GM18867 (cell line): Measurements from ENCODE around the gene ELANE.
"Not testable (repeated sequence)": the region's sequence is repeated elsewhere in the genome, so short reads cannot be mapped to it uniquely, and the experiment has no call there.

ENCODE experiments used
- ATAC-seq: cut with Tn5 transposase; IDR thresholded peaks from one replicate; pipeline ENCODE4 v1.9.1; 2021; ENCODE audit warnings: mild to moderate bottlenecking, moderate library complexity; ENCODE audit not compliant: unreplicated experiment

The ELANE gene

GRCh38 chr19:875265-875879, 23.3 kb downstream of the ELANE start:
- no peak for ATAC-seq

- no peak for ATAC-seq
Measured at GRCh38 chr19:876089-876488, 24.0 kb downstream of the ELANE start.

- ATAC-seq: no peak
Measured at GRCh38 chr19:876780-877314, 24.7 kb downstream of the ELANE start.

- ATAC-seq: not testable (repeated sequence)
Measured at GRCh38 chr19:877992-878660, 26.0 kb downstream of the ELANE start.

GRCh38 chr19:878751-879561, 26.9 kb downstream of the ELANE start:
- ATAC-seq: not testable (repeated sequence)

- no peak for ATAC-seq
Measured at GRCh38 chr19:879711-880438, 27.8 kb downstream of the ELANE start.

GRCh38 chr19:881385-882071, 29.4 kb downstream of the ELANE start:
- no peak for ATAC-seq

DNA sequence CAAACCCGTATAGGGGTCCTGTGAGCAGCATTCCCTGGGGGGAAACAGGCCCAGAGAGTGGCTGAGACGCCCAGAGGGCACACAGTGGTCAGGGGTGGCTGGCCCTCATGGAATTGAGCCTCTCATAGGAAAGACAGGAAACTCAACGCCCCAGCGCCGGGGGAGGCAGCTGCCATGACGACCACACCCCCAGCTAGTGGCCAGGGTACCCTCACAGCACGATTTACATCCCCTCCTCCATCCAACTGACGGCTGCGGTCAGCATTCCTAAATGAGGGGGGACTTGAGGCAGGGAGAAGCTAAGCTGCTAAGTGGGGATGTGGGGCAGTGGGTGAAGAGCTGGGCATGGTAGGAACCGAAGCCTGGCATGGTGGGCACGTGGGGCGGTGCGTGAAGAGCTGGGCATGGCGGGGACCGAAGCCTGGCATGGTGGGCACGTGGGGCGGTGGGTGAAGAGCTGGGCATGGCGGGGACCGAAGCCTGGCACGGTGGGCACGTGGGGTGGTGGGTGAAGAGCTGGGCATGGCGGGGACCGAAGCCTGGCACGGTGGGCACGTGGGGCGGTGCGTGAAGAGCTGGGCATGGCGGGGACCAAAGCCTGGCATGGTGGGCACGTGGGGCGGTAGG, 30.9 kb downstream of the ELANE start:
- no peak for ATAC-seq

DNA sequence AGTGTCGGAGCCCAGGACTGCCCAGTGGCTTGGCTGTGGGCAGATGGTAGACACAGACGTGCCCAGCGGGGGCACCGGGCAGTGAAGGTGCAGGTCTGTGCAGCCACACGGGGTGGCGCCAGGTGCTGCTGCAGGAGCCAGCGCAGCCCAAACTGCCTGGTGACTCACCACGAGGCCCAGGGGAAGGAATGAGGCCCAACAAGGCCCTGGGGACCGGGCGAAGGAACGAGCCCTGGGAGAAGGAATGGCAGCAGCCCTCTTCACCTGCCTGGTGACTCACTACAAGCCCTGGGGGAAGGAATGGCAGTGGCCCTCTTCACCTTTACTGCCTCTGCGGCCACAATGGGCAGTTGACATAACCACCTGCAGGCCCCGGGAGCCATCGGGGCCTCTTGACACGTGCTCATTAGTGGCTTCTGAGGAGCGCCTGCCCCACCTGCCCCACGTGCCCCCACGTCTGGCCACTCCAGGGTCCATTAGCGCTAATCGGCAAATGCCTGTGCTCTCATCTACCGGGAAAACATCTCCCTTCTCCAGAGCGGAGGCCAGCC, 31.6 kb downstream of the ELANE start:
- ATAC-seq: no peak

GRCh38 chr19:884420-885211, 32.5 kb downstream of the ELANE start:
- no peak for ATAC-seq

DNA sequence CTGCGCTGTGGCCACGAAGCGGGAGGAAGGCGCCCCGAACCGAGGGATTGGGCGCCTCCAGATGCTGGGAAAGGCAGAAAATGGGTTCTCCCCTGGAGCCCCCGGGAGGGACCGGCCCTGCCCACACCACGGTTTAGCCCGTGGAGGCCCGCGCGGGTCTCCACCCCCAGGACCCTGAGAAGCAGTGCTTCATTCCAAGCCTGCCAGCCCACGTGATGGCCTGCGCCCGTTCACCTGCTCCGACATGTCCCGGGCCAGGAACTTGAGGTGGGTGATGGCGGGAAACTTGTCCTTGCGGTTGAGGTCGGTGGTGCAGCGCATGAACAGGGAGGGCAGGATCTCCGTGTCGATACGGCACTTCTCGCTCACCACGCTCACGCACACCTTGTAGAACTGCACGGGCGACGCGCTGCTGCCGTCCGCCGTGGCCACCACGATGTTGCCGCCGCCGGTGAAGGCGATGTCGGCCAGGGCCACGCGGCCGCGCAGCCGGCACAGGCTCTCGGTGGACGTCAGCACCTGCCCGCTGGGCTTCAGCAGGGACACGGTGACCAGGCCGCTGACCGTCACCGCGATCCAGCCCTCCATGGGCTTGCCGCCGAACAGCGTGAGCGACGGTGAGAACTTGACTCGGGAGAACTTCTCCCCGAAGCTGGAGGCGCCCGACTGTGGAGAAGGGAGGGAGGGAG, 33.6 kb downstream of the ELANE start:
- ATAC-seq: no peak

- ATAC-seq: no peak
Measured at GRCh38 chr19:887072-887471, 35.0 kb downstream of the ELANE start.

GRCh38 chr19:887599-887998, 35.5 kb downstream of the ELANE start:
- no peak for ATAC-seq

GRCh38 chr19:888581-889385, 36.7 kb downstream of the ELANE start:
- ATAC-seq: no peak

- ATAC-seq: no peak
Measured at GRCh38 chr19:889662-890295, 37.7 kb downstream of the ELANE start.

DNA sequence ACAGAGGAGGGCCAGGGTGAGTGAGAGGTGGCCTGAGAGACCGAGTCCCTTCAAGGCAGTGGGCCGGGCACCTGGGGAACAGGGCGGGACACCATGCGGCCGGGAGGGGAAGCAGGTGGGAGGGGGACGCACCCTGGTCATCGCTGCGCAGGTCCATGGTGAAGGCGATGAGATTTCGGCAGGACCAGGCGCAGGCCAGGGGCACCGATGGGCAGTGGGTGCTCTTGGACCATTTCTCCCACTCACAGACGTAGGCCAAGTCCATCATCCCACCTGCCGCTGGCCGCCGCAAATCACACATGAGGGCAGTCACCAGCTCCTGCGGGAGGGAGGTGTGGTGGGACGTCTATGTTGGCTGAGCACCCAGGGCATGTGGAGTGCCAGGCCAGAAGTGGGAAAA, 38.7 kb downstream of the ELANE start:
- ATAC-seq: no peak
